ENCODE results near the gene PCP2.
A peak's percentile ranks its signal among the peaks of the same experiment; 100 is the strongest.

The PCP2 gene

GRCh38 chr19:7596211-7596937 is 37.1 kb downstream of the PCP2 start:
- no peak for DNase-seq (ENCODE audit: low read depth in 3 of 3)

- DNase-seq (ENCODE audit: low read depth in 3 of 3) = peak in 1 of 3 donors; percentile 31
These were observed 37.9 kb downstream of the PCP2 start, which contains the start of gene CAMSAP3 for GRCh38 chr19:7595466-7596133. TSS of gene CAMSAP3 (plus strand) at chr19:7595863. CDS start at chr19:7596003, 140 bp downstream.

GRCh38 chr19:7590256-7590655 is 43.3 kb downstream of the PCP2 start:
- DNase-seq (ENCODE audit: low read depth in 3 of 3) = no peak

GRCh38 chr19:7589822-7590221 is 43.7 kb downstream of the PCP2 start:
- no peak for DNase-seq (ENCODE audit: low read depth in 3 of 3)

- no peak for DNase-seq (ENCODE audit: low read depth in 3 of 3)
These were observed 51.1 kb downstream of the PCP2 start for GRCh38 chr19:7582446-7582845.
